Ovary (tissue), 3 donors: Measurements from ENCODE around the gene TALDO1.

Experiments
- CTCF ChIP-seq, 3 donors: fragments of 450-650 bp in 2 of 3; fragments of 200-600 bp in 1 of 3; IDR thresholded peaks; one replicate each; pipeline versions ENCODE4 v1.5.1 to v1.8.0; 2016 to 2022; ENCODE audit warnings: antibody characterized with exemption in 3 of 3, mild to moderate bottlenecking in 1 of 3
- POLR2A ChIP-seq: fragments of 450-650 bp; IDR thresholded peaks from one replicate; pipeline ENCODE4 v1.6.1; 2017; ENCODE audit warnings: antibody characterized with exemption, mild to moderate bottlenecking, moderate library complexity
- donor health status: DM: no; HTN: no; CAD: no.

GRCh38 chr11:761526-762108 is 14.4 kb downstream of the TALDO1 start:
- no peak for TF ChIP-seq CTCF (IDR thresholded peaks at IDR 0.05)
- TF ChIP-seq POLR2A: no peak
